Measurements from ENCODE around the gene TMC1.

- no peak for TF ChIP-seq POLR2A (IDR thresholded peaks at IDR 0.05)
- no peak for TF ChIP-seq CTCF (IDR thresholded peaks at IDR 0.05)
- peak in 1 of 2 donors; percentile 46 for TF ChIP-seq EP300 (IDR thresholded peaks at IDR 0.05)
Observed at GRCh38 chr9:72524820-72525540, 3.6 kb downstream of the TMC1 start.

All from tibial nerve (tissue), 4 donors.